AG04449 (cell line): ENCODE data around the gene SNAP23.

Source experiments
- CTCF ChIA-PET: fragments of 350-600 bp; formaldehyde crosslinking; extraction: SDS; loops from one replicate; lab custom pipeline; 2021; ENCODE audit warnings: antibody characterized with exemption; lab: Yijun Ruan, JAX
- POLR2A ChIA-PET: fragments of 400-600, 350-600 bp; formaldehyde crosslinking; extraction: SDS; loops from one replicate; lab custom pipeline; 2020; ENCODE audit warnings: antibody characterized with exemption, inconsistent platforms; lab: Yijun Ruan, JAX
- DNase-seq: peaks from one replicate; pipeline ENCODE4 v3.0.0-alpha.2; 2010; ENCODE audit warnings: low read depth, low spot score
- H3K4me3 ChIP-seq: 2 replicates; pipeline ENCODE4 v1.5.1; 2011; ENCODE audit warnings: low read depth, mild to moderate bottlenecking, control low read depth, low read length
- CTCF ChIP-seq: IDR thresholded peaks from one replicate; pipeline ENCODE4 v1.5.1; 2011; ENCODE audit warnings: mild to moderate bottlenecking, moderate library complexity, low read length, control low read depth, inconsistent platforms; ENCODE audit not compliant: insufficient read depth; ENCODE audit errors: missing control alignments

The SNAP23 gene

DNA sequence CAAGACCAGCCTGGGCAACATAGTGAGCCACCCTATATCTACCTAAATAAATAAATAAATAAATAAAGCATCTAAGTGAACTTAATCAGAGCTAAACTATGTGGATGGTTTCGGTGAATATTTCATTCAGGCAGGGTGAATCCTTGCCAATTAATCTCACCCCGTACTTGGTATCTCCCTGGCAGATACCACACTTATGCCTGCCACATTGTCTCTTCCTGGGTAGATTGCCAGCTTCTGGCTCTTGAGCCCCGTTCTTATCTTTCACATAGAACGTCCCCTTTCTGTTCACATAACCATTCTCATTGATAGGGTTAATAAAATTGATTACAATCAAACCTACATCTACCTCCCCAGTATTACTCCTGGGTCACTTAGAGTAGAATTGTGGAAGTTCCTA, 7.0 kb downstream of the SNAP23 start:
- CTCF ChIA-PET: no interaction called here
- no peak for TF ChIP-seq CTCF

DNA sequence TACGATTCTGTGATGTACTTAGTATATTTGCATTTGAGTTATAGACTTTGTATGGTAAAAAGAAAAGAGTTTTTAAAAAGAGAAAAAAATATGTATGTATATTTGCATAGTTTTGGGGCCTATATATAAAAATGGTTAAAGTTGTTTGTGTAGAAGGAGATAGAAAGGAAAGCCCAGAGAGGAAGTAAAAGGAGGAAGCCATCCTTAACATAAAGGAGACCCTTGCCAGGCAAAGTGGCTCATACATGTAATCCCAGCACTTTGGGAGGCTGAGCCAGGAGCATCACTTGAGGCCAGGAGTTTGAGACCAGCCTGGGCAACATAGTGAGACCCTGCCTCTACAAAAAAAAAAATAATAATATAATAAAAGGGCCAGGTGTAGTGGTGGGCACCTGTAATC, 8.4 kb downstream of the SNAP23 start:
- DNase-seq: no peak
- H3K4me3 ChIP-seq: no peak overlapping the region
- CTCF ChIA-PET: no interaction called here
- TF ChIP-seq CTCF: no peak
- POLR2A ChIA-PET: no interaction called here

More for the DNA sequence above, 7.0 kb downstream of the SNAP23 start:
- no peak for DNase-seq
- POLR2A ChIA-PET: no interaction called here
- H3K4me3 ChIP-seq: no peak overlapping the region

DNA sequence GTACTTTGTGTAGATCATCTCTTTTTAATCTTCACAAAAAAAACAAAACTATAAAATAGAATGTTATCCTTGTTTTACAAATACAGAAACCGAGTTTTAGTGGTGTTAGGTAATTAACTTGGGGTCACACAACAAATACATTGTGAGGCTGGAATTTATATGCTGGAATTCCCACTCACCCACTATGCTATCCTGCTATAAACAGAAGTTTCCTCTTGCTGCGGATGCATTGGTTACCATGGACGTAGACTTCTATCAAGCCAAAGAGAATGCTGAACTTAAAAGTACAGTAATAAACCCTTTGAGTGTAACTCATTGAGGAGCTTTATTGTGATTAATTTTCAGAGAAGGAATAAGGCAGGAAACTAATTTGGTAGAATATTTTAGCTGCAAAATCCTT, 9.2 kb downstream of the SNAP23 start:
- TF ChIP-seq CTCF: no peak
- no peak overlapping the region for H3K4me3 ChIP-seq
- CTCF ChIA-PET: no interaction called here
- no peak for DNase-seq
- POLR2A ChIA-PET: interaction anchor here (0.9 kb wide), 1 partner anchor 10 kb away, joined by 4 read pairs; the partner anchor contains the start of gene SNAP23

- ChIA-PET CTCF (no interaction called here), POLR2A (no interaction called here)
- no peak for TF ChIP-seq CTCF
- H3K4me3 ChIP-seq: no peak overlapping the region
- no peak for DNase-seq
Measured at GRCh38 chr15:42507514-42507913, 12.1 kb downstream of the SNAP23 start.

GRCh38 chr15:42508263-42508690, 12.8 kb downstream of the SNAP23 start:
- ChIA-PET CTCF (no interaction called here), POLR2A (no interaction called here)
- DNase-seq: no peak
- no peak for TF ChIP-seq CTCF
- H3K4me3 ChIP-seq: no peak overlapping the region

DNA sequence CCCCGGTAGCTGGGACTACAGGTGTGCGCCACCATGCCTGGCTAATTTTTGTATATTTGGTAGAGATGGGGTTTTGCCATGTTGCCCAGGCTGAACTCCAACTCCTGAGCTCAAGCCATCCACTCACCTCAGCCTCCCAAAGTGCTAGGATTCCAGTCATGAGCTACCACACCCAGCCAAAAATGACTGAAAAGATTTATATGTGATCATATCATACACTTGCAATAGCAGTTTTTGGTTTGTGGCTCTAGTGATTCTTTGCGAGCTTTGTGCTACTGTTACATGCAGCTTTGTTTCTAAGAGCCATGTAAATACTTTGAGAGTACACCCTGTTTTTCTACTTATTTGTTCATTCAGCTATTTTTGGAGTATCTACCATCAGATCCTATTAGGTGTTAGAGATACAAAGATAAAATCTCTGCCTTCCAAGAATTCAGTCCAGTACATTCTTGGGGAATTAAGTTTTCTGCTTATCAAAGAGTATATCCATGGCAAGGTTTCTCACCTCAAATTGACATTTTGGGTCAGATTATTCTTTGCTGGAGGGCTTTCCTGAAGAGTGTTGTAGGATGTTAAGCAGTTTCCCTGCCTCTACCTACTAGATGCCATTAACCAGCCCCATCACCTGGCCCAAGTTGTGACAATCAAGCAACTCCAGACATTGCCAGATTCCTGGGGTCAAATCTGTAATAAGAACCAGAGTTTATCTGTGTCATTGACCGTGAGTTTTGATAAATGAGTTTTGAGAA, 15.0 kb downstream of the SNAP23 start:
- DNase-seq: no peak
- CTCF ChIA-PET: interaction anchor here (1.0 to 1.6 kb wide), 3 partner anchors 8 to 11 kb away, joined by 3 to 6 read pairs (median 3); no protein-coding TSS in a partner anchor
- no peak for TF ChIP-seq CTCF
- no peak overlapping the region for H3K4me3 ChIP-seq
- POLR2A ChIA-PET: interaction anchor here (0.9 kb wide), 1 partner anchor 15 kb away, joined by 3 read pairs; no protein-coding TSS in a partner anchor
